NOMO-1 (cell line): ENCODE measurements around the gene UQCR11.
A peak's percentile ranks its signal among the peaks of the same experiment; 100 is the strongest.

Source experiments
- DNase-seq, 2 experiments: peaks; one replicate each; lab custom pipeline; 2025; ENCODE audit not compliant: unreplicated experiment in 2 of 2; lab: John Stamatoyannopoulos, UW

UQCR11 gene

DNA sequence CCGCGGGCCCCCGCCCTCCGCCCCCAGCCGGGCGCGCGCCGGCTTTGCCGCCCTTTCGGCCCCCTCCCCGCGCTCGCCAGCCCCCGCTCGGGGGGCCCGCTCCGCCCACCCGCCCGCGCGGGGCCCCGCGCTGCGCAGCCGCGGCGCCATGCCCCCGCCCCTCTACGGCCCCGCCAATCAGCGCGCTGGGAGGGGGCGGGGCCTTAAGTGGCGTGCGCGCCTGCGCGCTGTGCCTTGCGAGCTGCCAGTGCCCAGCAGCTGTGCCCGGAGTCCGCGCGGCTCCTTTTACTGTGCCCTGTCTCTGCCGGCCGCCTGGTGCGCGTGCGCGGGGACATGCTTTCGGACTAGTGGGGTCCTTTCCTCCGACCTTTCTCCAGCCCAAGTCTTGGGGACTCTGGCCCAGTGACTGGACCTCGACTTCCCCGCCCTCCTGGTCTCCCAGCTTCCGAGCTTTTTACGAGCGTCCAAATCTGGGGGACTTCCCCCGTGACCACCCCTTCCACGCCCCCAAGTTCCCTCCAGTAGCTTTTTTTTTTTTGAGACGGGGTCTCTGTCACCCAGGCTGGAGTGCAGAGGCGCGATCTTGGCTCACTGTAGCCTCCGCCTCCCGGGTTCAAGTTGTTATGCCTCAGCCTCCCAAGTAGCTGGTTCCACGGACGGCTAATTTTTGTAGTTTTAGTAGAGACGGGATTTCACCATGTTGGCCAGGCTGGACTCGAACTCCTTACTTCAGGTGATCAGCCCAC, 12.3 kb downstream of the UQCR11 start, which contains the start of gene MBD3:
MBD3 (minus strand) TSS at position 111 of the 746 bp plus-strand sequence. CDS start 234 bp downstream, outside the sequence.
- DNase-seq = peak; percentile 82 to 91

DNA sequence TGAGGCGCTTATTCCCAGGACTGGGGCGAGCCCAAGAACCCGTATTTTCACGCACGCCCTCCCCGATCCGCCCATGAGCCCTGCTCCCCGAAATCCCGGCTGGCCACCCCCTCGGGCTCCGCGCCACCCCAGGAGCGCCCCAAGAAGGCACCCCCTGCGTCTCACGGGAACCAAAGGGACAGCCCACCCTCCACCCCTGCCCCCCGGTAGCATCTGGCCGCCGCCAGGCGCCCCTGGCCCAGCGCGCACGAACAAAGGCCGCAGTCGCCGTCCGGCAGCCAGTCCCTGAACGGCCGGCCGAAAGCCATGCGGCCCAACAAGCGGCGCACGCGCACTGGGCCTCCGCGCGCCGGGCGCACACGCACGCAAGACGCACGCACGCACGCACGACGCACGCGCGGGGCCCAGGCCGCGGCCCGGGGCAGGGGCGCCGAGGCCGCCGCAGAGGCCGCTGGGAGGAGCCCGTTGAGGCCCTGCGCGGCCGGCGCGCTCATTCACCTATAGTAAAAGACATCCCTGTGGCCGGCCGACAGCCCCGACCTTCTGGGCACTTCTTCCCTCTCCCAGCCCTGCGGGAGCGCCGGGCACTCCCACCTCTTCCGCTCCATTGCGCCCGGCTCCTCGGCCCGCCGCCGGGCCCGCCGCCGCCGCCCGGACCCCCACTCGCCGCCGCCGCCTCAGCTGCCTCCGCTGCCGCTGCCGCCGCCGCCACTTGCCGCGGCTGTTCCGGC, 13.1 kb downstream of the UQCR11 start:
- peak; percentile 85 to 89 for DNase-seq

DNA sequence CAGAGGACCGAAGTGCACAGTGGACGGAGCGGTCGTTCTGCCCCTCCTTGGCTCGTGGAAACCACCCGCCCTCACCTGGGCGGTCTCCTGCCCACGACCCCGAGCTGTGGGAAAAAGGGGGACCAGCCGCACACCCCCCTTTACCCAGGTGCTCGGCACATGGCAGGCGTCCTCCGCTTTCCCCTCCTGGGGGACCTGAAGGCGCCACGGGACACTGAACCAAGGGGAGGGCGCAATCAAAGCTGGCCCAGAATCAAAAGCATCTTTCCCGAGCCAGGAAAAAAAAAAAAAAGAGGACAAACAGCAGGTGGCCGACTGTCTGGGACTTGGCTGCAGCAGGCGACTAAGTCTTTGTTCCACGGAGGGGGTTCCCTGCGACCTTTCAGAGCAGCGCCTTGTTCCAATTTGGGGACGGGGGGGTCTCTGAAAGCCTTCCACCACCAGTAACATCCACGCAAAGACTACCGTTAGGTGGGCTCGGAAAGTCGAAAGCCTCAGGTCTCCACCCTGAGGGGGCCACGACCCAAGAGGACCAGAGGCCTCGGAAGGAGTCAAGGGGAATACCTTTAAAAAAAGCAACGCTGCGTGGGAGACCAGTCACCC, 13.7 kb downstream of the UQCR11 start:
- DNase-seq = no peak

DNA sequence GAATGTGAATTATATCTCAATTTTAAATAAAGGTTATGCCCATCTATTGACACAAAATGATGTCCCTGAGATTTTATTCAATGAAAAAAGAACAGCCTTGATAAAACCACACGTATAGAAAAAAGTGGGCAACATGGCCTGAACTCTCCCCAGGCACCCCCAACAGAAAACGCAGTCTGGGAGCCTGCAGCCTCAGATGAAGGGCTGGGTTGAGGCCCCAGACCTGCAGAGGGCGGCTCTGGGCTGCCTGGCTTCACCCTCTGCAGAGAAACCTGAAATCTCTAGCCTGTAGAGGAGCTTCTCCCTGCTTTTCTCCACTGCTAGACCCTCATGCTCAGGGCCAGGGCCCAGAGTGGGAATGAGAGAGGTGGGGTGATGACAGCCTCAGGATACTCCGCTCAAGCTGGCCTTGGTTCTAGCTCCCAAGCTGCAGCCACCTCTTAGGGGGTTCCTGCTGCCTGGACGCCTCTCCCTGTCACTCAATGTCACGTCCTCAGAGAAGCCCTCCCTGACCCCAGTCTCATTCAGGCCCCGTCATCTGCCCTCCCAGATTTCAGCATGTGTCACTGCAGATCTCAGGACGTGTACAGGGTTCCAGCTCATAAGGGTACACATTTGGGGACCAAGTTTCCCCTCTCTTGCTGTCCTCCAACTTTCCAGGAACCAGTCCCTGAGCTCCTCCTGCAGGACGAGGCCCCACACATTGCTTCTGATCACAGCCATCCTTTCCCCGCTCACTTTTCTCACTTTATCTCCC, 14.4 kb downstream of the UQCR11 start:
- DNase-seq = peak; percentile 12 to 33

DNA sequence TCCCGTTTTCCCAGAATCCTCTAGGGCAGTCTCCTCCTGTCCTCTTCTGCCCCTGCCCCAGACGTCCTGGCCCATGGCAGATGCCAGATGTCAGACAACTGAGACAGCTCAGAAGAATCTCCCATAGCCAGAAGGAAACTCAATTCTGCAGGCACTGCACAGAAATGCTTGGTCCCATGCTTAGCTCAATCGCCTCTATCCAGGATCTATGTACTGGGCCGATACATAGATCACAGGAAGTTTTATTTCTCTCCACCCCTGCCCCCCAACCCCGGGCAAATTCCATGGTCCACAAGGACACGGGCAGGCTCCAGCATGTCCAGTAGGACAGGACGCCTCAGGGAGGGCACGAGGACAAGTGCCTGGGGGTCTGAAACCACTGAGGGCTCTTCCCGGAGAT, 17.4 kb downstream of the UQCR11 start:
- no peak for DNase-seq

DNA sequence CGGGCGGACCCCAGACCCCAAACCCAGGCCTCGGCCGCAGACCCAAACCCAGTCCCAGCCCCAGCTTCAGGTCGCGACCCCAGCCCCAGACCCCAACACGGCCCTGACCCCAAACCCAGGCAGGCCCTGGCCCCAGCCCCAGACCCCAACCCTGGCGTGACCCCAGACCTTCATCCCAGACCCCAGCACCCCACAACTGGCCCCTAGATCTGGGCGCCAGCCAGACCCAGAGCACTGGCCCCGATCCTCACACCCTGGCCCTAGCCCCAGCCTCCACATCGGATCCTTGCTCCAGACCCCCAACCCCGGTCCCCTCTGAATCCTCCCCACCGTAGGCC, 20.1 kb downstream of the UQCR11 start:
- DNase-seq = no peak

DNA sequence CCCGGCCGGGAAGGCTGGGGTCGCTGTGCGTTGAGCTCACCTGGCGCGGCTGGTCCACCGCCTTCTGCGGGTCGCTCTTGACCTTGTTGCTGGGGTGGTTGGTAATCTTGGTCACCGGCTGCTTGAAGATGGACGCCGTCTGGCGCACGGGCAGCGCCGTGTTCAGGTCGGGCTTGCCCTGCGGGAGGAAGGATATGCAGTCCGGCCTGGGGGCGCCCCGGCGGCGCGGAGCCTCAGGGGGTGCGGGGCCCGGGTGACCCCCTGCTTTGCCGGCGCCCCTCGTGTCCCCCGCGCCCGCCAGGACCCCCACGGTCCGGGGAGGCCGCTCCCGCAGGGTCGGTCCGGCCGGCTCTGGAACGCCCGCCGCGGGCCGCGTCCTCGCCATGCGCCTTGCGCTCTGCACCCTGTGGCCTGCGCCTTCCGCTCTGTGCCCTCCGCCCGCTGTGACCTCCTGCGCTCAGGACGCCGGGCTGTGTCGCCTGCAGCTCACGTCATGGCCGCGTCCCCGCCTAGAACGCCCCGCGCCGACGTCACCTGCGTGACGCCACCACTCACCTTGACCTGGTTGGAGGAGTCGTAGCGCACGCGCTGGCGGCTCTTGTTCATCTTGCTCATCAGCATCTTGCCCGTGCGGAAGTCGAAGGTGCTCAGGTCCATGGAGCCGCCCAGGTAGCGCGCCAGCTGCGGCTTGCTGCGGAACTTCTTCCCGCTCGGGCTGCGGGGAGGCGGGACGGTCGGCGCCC, 20.6 kb downstream of the UQCR11 start:
- DNase-seq = no peak

DNA sequence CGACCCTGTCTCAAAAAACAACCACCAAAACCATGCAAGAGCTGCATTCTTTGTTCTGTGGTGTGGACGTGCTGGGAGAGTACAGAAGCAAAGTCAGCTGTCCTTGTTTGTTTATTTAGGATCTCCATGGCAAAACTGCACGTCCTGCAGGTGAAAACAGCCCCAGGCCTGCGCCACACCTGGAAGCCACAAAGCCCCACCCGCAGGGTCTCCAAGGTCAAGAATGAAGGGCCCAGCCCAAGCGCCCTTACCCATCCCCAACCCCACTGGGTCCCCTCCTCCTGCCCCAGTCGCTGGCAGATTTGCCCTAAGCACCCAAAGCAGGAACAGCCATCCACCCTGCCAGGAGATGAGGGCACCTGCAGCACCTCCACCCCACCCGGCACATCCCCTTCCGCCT, 23.1 kb downstream of the UQCR11 start:
- DNase-seq = no peak

DNA sequence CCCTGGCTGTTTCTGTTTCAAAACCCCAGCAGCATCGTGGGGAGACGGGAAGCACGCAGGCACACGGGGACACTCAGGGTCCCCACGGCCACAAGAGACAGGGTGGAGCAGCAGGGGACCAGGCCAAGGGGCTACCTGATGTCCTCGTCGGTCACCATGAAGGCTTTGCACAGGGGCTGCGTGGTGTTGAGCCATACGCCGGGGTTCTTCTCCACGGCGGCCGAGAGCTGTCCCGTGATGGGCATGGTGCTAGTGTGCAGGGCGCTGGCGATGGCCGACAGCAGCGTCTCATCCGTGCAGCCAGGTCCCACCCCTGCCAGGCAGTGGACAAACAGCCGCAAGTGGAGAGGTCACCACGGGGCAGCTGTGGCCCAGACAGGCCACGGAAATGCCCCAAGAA, 24.3 kb downstream of the UQCR11 start:
- no peak for DNase-seq

DNA sequence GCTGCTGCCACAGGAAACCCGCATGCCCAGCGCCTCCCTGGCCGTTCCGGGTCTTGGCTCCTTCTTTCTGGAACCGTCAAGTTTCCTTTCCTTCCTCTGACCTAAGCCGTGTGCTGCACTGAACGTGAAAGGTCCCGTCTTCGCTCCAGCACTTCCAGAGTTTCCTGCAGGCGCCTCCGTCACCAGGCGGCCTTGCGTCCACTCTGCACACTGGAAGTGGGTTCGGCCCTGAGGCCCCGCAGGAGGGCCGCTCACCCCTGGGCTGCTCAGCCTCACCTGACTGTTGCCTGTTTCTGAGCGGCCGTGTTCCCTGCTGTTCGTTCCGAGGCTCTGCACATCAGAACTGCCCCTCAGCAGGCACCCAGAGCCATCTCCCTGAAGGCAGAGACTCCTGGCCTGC, 24.9 kb downstream of the UQCR11 start:
- no peak for DNase-seq

DNA sequence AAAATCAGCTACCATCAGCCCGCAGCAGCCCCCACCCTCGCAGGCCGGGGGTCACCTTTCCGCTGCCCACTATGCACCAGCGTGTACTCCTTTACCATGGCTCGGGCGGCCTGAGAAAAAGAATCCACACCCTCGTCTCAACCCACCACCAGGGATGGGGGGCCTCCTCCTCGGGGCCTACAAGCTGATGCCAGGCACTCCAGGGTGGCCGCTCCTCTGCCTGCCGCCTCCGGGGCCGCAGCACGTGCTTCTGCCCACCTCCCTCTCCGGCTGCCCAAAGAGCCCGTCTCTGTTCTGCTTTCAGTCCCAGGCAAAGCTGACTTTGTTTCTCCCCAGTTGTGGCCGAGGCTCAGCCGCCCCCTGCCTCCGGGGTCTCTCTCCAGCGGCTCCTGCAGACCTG, 26.0 kb downstream of the UQCR11 start:
- DNase-seq = no peak

DNA sequence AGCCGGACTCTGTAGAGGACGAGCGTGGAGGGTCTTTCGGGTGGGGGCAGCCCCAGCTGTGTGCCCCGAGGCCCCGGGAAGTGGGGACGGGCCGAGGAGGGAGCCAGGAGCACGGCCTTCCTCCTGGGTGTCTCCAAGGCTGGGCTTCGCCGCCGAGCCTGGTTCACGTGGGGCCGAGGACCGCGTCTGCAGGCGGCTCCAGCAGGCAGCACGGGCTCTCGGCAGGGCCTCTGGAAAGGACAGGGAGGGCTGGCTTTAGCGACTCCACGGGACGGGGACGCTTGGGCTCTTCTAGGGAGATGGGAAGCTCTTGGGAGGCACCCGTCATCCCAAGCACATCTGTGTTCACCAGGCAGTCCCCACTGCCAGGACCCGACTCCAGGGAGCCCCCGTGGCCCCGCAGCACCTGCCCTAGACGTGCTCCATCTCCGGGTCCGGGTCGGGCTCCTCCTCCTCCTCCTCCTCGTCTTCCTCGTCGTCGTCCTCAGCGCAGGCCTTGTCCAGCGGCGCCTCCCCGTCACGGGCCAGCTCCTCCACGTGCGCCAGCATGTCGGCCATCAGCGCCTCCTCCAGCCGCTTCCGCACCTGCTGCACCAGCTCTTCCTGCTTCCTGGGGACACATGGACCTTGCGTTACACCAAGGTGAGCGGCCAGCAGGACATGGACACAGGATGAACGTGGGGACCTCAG, 27.2 kb downstream of the UQCR11 start:
- DNase-seq = no peak

DNA sequence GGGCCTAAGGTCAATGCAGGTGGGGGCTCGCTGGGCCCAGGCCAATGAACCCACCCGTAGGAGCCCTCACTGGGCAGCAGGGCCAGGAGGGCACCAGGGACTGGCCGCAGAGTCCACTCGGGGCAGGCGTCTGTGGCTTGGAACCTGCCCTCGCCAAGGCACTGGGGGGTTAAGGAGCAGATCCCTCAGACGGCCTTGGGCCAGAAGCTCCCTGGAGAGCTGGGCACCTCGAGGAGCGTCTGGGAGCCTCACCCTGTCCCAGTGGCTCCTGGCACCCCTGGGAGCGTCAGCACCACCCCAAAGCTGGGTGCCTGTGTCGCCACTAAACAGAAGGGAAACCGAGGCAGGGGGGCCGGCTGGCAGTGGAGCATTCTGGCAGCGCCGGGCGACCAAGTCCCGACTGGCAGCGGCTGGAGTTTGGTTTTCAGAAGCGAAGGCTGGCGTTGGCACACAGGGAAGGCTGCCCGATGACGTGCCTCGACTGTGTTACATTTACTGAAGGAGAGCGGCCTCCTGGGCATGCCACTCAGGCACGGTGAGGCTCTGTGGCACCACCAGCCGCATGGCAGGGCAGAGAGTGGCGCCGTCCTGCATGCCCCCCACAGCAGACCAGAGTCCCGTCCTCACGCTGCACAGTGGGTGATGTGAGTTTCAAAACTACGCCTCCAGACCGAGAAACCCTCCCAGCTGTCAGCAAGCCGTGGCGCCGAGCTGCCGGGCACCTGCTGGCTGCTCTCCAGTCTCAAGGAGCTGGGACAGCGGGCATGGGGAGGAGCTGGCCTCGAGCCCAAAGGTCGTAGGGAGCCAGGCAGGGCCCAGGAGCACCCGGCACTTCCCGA, 28.0 kb downstream of the UQCR11 start:
- no peak for DNase-seq

DNA sequence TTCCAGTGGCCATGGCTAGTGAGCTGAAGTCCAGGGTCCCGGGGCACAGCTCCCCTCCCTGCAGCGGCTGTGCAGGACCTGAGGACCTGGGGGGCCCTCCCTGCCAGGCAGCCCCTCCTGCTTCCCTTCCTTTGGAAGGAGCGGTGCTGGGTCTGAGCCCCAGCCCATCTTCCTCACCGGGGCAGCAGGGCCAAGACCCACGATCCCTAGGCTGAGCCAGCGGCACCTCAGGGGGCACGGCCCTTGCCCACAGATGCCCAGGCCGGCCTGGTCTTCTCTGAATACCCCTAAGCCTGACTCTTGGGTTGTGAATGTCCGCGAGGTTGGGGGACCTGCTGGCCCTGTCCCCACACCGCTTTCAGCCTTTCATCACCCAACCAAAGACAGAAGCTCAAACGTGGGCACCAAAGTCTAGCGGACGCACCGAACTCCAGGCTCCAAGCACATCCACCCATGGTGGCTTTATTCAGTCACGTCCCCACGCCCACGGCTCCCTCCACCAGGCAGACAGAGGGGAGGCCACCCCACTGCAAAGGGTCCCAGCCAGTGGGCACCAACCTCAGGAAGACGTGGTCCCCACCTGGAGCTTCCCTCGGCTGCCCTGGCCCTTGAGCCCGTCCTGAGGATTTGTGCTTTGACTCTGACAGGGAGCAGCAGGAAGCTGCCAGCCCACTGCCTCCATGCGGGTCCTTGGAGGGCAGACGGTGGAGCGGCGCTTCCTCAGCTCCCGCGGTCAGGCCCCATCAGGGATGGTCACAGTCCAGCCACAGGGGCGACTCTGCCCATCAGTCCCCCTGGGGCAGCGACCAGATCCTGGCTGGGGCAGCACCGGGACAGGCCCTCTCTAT, 28.8 kb downstream of the UQCR11 start:
- DNase-seq = no peak

DNA sequence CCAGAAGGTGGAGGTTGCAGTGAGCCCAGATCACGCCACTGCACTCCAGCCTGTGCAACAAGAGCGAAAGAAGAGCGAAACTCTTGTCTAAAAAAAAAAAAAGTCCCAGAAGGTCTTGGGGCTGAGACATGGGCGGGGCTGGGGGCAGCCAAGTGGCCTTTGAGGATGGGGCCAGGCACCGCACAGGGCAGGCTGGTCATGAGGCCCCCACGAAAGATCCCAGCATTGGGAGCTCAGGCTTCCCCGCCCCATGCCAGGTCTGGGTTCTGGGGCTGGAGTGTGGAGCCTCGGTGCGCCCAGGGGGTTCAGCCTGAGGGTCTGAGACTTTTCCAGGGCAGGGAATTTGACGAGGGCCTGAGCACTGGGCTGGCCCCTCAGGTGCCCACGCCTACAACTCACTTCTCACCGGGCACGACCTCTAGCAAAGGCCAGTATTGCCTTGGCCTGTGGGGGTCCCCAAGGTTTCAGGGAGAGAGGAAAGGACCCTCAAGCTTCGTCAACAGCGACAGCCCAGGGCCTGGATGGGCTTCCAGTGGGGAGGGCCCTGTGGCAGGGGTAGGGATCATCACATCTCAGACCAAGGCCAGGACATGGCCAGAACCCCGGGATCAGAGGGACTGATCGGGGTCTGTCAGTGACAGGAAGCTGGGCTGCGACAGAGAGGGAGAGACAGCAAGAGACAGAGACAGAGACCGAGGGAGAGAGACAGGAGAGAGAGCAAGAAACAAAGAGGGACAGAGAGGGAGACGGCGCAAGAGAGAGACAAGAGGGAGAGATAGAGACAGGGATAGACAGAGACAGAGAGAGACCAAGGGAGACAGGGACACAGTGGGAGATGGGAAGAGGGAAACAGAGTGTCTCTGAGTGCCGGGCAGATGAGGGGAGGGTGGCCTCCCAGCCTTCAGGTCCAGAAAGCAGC, 29.7 kb downstream of the UQCR11 start:
- DNase-seq = no peak

DNA sequence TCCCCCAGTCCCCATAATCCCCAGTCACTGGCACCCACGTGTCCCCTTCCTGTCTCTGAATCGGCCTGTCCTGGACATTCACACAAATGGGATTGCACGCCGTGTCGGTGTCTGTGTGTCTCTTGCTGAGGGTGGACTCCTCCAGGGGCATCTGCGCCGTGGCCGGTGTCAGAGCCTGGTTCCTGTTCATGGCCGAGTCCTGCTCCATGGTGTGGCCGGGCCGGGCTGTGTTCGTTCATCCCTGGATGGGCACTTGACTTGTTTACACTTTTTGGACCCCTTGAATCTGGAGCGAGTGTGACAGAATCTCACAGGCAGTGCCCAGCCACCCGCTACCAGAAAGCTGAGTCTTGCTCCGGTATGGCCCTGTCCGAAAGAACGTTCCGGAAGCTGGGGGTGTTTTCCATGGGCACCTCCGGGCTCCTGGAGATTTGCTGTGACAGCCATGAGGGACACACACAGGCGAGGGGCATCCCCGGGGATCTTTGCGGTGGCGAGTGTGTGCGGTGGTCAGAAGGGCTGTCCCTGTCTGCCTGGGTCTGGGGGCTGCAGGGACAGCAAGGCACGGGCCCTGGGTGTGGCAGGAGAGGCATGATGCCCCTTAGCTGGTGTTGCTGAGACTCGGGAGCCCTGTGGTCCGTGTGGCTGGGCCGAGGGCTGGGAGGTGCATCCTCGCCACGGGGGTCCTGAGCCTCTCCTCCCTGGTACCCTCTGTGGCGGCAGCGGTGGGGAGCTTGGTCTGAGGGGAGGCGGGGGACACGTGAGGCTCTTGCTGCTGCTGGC, 30.7 kb downstream of the UQCR11 start:
- no peak for DNase-seq
